Muscle of arm (tissue), 14 donors: ENCODE data around the gene CES3. TPM values are rescaled to one million over a fixed set of nuclear protein-coding genes. Genes with fewer than 3 reads are reported as not detected.

Experiments
- DNase-seq: peaks from one replicate; pipeline ENCODE4 v3.0.0-alpha.2; 2013
- long read RNA-seq, 11 donors: transcript quantifications; one replicate each; lab custom pipeline, GENCODE V29; 2026
- polyA plus RNA-seq, 12 donors: library from polyadenylated mRNA; unstranded; fragments of 120-200 nt; gene quantifications; one replicate each; pipeline ENCODE4 v1.2.1, GENCODE V29; 2013; ENCODE audit not compliant: insufficient read length in 12 of 12

Gene CES3
- under 1 TPM in 10 of 12 donors, not detected in 2; 0.20 to 0.60 (median 0.39) TPM for polyA plus RNA-seq
- long read RNA-seq, donor 1, partial matches to known transcripts: 10 of 11 reads
- long read RNA-seq, donor 1, other reads (novel, unspliced or antisense): 0 of 11 reads
- long read RNA-seq, donor 2: 0 reads
- long read RNA-seq, donor 3: 0 reads
- long read RNA-seq, donor 4: 0 reads
- long read RNA-seq, donor 5: 0 reads
- long read RNA-seq, donor 6: 0 reads
- long read RNA-seq, donor 7: 0 reads
- long read RNA-seq, donor 8: 0 reads
- long read RNA-seq, donor 9: 0 reads
- long read RNA-seq, donor 10: 0 reads
- long read RNA-seq, donor 11: 0 reads

- DNase-seq: no peak
Measured at GRCh38 chr16:66961065-66961744, at the start of gene CES3. Gene CES3, plus strand, starts transcription at chr16:66961266. Its CDS starts 42 bp downstream, at chr16:66961308.

- DNase-seq: no peak
Measured at GRCh38 chr16:66911801-66912200, 49.3 kb upstream of the CES3 start.

- DNase-seq: no peak
Measured at GRCh38 chr16:66913081-66913480, 48.0 kb upstream of the CES3 start.

DNA sequence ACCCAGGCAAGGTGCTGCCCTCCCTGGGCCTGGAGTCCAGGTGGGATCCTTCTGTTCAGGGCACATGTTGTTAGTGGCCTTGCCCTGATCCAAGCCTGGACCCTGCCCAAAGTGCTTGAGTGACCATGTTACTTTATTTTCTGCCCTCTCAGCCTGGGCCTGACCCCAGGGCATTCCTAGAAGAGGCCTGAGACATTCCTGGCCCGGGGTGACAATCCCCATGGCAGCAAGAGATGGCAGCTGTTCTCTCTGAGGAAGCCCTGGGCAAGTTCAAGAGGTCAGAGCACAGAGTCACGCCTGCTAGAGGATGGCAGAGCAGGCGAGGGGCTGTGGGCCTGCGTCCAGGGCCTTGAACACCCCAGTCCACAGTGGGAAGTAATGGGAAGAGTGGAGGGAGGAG is 47.4 kb upstream of the CES3 start:
- DNase-seq: no peak

- no peak for DNase-seq
Measured at GRCh38 chr16:66914541-66914940, 46.5 kb upstream of the CES3 start.

- DNase-seq: no peak
Measured at GRCh38 chr16:66915041-66915440, 46.0 kb upstream of the CES3 start.

DNA sequence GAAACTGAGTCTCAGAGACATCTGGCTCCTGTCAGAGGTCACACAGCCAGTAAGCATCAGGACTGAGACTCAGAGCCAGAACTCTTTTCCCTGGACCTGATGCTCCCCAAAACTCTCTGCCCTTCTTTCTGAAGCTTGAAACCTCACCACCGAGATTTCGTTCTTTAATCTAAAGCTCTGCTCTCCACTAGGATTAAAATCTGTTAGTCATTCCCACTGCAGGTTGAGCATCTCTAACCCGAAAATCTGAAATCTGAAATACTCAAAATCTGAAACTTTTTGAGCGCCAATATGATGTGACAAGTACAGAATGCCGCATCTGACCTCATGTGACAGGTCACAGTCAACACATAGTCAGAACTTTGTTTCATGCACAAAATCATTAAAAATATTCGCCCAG is 44.5 kb upstream of the CES3 start:
- no peak for DNase-seq

DNA sequence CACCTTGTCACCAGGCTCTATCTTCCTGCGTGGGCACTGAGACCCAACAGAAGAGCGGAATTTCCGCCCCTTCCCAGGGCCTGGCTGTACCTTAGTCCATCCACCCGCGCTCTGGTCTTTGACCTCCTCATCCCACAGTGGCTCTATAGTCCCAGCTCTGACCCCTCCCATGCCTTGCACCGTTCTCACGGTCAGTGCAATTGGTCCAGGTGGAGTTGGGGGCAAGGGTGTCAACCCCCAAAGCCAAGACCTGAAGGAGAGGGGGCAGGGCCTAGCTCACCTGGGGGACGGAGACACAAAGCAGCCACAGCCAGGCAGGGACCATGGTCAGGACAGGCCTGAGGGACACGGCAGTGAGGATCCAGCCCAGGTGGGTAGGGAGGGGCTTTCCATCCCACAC is 43.3 kb upstream of the CES3 start:
- DNase-seq: no peak

- no peak for DNase-seq
Measured at GRCh38 chr16:66918355-66918754, 42.7 kb upstream of the CES3 start.

GRCh38 chr16:66918803-66919568 is 42.1 kb upstream of the CES3 start, which contains the start of gene CDH16:
Gene CDH16, minus strand, starts transcription at chr16:66918885. Its CDS starts 820 bp downstream, at chr16:66918065.
- DNase-seq: no peak

DNA sequence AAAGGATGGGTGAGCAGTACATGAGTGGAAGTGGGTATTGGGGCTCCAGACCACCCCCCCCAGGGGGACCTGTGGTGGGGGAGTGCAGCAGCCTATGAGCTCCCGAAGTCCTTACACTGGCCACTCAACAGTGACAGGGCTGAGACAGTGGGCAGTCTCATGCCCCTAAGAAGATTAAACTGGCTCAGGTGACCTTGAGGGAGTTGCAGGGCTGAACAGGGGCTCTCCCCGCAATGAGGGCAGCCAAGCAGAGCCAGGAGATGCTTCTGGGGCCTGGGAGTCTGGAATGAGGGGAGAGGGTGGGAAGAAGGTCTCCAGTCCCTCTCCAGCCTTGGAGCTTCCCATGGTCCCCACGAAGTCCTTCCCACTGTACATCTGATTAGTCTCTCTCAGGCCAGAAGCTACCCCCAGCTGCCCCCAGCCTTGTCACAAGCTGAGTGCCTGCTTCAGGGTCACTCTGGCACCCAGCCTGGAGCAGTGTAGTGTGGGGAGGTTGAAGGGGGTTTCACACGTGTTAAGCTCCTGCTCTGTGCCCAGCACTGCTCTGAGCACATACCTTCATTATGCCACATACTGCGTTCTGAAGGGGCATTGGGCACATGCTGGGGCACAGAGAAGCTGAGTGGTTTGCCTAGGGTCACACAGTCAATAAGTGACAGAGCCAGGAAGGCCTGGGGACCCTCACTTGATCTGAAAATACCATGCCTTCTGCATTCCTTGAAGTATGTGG is 41.3 kb upstream of the CES3 start:
- no peak for DNase-seq

GRCh38 chr16:66920299-66920590 is 40.8 kb upstream of the CES3 start:
- DNase-seq: no peak

DNA sequence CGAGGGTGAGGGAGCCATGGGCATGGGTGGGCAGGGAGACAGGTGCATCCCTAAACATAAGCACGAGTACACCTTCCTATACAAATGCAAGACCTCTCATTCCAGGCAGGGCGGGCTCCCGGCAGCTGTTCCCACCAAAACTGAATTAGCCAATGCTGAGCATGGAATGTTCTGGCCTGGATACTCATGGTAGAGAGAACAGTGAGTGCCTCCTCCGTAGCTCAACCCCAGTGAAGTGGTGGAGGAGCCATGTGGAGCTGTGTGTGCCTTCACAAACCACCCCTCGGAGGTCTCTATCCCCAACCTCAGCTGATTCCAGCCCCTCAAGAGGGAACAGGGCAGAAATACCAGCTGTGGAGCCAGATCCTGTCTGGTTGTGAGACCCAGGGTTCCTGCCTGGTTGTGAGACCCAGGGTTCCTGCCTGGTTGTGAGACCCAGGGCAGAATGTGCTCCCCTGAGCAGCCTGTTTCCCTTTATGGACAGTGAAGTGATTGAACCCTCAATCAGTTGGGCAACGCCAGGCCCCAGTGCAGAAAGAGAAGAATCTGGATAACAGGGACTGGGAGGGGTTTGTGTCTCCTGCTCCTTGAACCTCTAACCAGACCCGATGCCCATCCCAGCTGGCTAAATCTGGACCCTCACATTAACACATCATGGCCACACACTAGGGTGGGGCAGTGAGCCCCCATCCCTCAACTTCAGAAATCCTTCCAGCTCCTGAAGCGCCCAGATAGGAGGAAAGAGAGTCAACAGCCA is 40.0 kb upstream of the CES3 start:
- no peak for DNase-seq

DNA sequence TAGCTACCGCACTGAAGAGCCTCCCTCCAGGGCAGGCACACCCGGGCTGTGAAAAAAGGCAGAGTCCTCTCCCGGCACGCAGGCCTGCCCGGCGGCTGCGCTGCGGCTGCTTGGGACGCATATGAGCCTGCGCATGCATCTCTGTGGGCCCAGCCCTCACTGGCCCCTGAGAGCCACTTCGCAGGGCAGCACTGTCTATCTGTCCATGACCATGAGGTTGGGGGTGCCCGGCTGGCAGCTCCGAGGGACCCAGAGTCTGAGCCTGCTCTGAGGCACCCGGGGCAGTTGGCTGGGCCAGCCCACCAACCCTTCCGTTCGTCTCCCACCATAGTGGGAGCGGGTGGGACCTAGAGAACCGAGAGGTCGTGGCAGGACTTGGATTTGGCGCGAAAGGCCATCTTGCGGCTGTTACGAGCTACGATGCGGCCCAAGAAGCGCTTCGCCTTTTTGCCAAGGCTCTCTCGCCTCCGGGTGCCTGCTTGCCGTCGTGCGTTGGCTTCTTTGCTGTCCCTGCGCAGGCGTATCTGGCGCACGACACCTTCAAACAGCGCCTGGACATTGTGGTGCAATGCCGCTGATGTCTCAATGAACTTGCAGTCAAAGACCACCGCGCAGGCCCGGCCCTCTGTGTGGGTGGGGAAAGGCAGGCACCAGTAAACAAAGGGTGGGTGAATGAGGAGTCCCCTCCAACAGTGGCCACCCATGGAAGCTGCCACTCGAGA is 39.2 kb upstream of the CES3 start:
- DNase-seq: no peak

GRCh38 chr16:66923247-66923731 is 37.8 kb upstream of the CES3 start:
- DNase-seq: no peak

DNA sequence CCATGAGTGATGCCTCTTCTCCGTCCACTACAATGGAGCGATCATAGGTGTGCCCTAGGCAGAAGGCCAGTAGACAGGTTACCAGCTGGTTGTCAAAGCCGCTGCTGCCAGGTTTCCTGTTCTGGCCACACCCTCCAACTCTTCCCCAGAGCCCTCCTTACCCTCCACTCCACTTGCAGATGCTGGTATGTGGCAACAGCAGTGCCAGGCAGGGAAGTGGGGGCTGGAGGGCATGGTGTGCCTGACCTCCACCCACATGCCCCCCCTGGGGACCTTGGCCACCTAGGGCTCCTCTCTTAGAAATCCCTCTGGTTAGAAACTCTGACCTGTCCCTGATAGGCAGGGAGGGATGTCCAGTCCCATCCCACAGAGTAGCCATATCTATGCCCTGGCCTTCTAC is 37.2 kb upstream of the CES3 start:
- no peak for DNase-seq

GRCh38 chr16:66924527-66925321 is 36.3 kb upstream of the CES3 start:
- DNase-seq: no peak

GRCh38 chr16:66925322-66925840 is 35.7 kb upstream of the CES3 start, which contains the start of gene RRAD:
Gene RRAD, minus strand, starts transcription at chr16:66925535. Its CDS starts 356 bp downstream, at chr16:66925179.
- DNase-seq: no peak
